H1 (cell line): ENCODE results near the gene ANKRD6.

Experiments used
- BCL11A ChIP-seq, 2 experiments: IDR thresholded peaks; one replicate each; pipeline ENCODE4 v1.6.1; 2011; ENCODE audit warnings: low read depth in 2 of 2, low read length in 2 of 2, mild to moderate bottlenecking in 2 of 2
- FOSL1 ChIP-seq: IDR thresholded peaks from 2 replicates; pipeline ENCODE4 v1.6.1; 2011; ENCODE audit warnings: mild to moderate bottlenecking, low read depth, low read length, moderate library complexity; ENCODE audit not compliant: insufficient read depth
- JUN ChIP-seq: IDR thresholded peaks from 2 replicates; pipeline ENCODE4 v1.6.1; 2011; ENCODE audit warnings: low read depth, mild to moderate bottlenecking, improper control_type of control experiment, low read length
- POLR2A ChIP-seq, 2 experiments: IDR thresholded peaks; 1 replicate in 1 of 2; 2 replicates in 1 of 2; pipeline ENCODE4 v1.6.1; 2011; ENCODE audit warnings: low read depth in 2 of 2, low read length in 2 of 2, mild to moderate bottlenecking in 2 of 2; ENCODE audit errors: control extremely low read depth in 1 of 2
- SIX5 ChIP-seq: IDR thresholded peaks from 2 replicates; pipeline ENCODE4 v1.6.1; 2011; ENCODE audit warnings: mild to moderate bottlenecking, low read depth, low read length
- TCF12 ChIP-seq: IDR thresholded peaks from 2 replicates; pipeline ENCODE4 v1.6.1; 2011; ENCODE audit warnings: low read depth, mild to moderate bottlenecking, low read length
- TF ChIP-seq, protein P1 (sequence below), 3 experiments: IDR thresholded peaks; 1 replicate in 2 of 3; 2 replicates in 1 of 3; pipeline versions ENCODE4 v1.5.1 to v1.6.1; 2011; ENCODE audit warnings: low read length in 3 of 3, mild to moderate bottlenecking in 3 of 3, inconsistent platforms in 2 of 3, low read depth in 1 of 3, moderate library complexity in 1 of 3; ENCODE audit not compliant: insufficient read depth in 1 of 3; ENCODE audit errors: control extremely low read depth in 1 of 3
- TF ChIP-seq, protein P2 (sequence below): IDR thresholded peaks from 2 replicates; pipeline ENCODE4 v1.6.1; 2011; ENCODE audit warnings: low read depth, mild to moderate bottlenecking, low read length; ENCODE audit not compliant: insufficient read depth

DNA sequence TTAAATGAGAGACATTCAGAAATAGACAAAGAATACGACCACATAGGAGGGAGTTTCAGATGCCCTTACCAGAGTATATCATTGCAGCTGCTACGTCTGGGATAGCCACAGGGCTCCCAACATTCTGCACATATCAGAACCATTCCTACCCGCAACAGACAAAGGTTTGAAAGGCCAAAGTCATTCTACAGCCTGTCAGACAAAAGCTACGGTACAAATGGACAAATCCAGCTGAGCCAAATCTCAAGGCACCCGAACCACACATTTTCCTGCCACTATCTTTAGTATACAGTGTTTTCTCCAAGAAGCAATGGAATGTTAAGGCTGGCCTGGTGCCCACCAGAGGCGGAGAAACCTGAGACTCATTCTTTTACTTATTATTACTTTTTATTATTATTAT, 236.1 kb downstream of the ANKRD6 start:
- TF ChIP-seq SIX5 (no peak), BCL11A (IDR thresholded peaks at IDR 0.05; ENCODE audit: low read depth in 2 of 2, low read length in 2 of 2) (no peak), FOSL1 (no peak), TCF12 (no peak), POLR2A (IDR thresholded peaks at IDR 0.05; ENCODE audit: control extremely low read depth in 1 of 2, low read depth in 2 of 2, low read length in 2 of 2) (no peak), JUN (no peak)
- TF ChIP-seq, protein P1, sequence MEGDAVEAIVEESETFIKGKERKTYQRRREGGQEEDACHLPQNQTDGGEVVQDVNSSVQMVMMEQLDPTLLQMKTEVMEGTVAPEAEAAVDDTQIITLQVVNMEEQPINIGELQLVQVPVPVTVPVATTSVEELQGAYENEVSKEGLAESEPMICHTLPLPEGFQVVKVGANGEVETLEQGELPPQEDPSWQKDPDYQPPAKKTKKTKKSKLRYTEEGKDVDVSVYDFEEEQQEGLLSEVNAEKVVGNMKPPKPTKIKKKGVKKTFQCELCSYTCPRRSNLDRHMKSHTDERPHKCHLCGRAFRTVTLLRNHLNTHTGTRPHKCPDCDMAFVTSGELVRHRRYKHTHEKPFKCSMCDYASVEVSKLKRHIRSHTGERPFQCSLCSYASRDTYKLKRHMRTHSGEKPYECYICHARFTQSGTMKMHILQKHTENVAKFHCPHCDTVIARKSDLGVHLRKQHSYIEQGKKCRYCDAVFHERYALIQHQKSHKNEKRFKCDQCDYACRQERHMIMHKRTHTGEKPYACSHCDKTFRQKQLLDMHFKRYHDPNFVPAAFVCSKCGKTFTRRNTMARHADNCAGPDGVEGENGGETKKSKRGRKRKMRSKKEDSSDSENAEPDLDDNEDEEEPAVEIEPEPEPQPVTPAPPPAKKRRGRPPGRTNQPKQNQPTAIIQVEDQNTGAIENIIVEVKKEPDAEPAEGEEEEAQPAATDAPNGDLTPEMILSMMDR (IDR thresholded peaks at IDR 0.05; ENCODE audit: control extremely low read depth in 1 of 3, insufficient read depth in 1 of 3, low read depth in 1 of 3, low read length in 3 of 3) = no peak
- TF ChIP-seq, protein P2, sequence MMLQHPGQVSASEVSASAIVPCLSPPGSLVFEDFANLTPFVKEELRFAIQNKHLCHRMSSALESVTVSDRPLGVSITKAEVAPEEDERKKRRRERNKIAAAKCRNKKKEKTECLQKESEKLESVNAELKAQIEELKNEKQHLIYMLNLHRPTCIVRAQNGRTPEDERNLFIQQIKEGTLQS = no peak
